Large intestine (tissue), 12 donors: Measurements from ENCODE around the gene SCAPER. TPM values are rescaled to one million over a fixed set of nuclear protein-coding genes. Genes with fewer than 3 reads are reported as not detected.

Experiments used
- DNase-seq, 2 donors: peaks; one replicate each; pipeline versions ENCODE4 v3.0.0 to v3.0.0-alpha.2; 2013
- H3K27ac ChIP-seq: one replicate; pipeline ENCODE4 v1.5.1; 2013; ENCODE audit warnings: low read length
- H3K27me3 ChIP-seq: 2 replicates; pipeline ENCODE4 v1.6.1; 2013; ENCODE audit warnings: low read length; ENCODE audit not compliant: control insufficient read depth, insufficient read depth
- H3K36me3 ChIP-seq: 2 replicates; pipeline ENCODE4 v1.6.1; 2013; ENCODE audit warnings: low read length; ENCODE audit not compliant: control insufficient read depth, insufficient read depth
- H3K4me1 ChIP-seq: one replicate; pipeline ENCODE4 v1.6.1; 2013; ENCODE audit warnings: low read length; ENCODE audit not compliant: control insufficient read depth, insufficient read depth
- H3K4me3 ChIP-seq: one replicate; pipeline ENCODE4 v1.5.1; 2013; ENCODE audit warnings: low read length
- H3K9me3 ChIP-seq: one replicate; pipeline ENCODE4 v1.6.1; 2013; ENCODE audit warnings: mild to moderate bottlenecking, low read depth, low read length, moderate library complexity; ENCODE audit not compliant: control insufficient read depth
- WGBS: methylation state at CpG from one replicate; pipeline ENCODE4 v1.1.5; 2013; ENCODE audit warnings: low lambda C conversion rate; ENCODE audit not compliant: insufficient coverage; 5-methylcytosine and 5-hydroxymethylcytosine counted together
- long read RNA-seq, 11 donors: transcript quantifications; one replicate each; lab custom pipeline, GENCODE V29; 2026
- polyA plus RNA-seq: library from polyadenylated mRNA; unstranded; fragments of 120-200 nt; gene quantifications from one replicate; pipeline ENCODE4 v1.2.1, GENCODE V29; 2013

Gene SCAPER
- polyA plus RNA-seq = 28.0 TPM
- long read RNA-seq, donor 1 = 0 reads
- long read RNA-seq, donor 2 = 0 reads
- long read RNA-seq, donor 3 = 0 reads
- long read RNA-seq, donor 4 = 0 reads
- long read RNA-seq, donor 5 = 0 reads
- long read RNA-seq, donor 6 = 0 reads
- long read RNA-seq, donor 7, partial matches to known transcripts = 121 of 184 reads
- long read RNA-seq, donor 7, other reads (novel, unspliced or antisense) = 63 of 184 reads
- long read RNA-seq, donor 8 = 0 reads
- long read RNA-seq, donor 9 = 0 reads
- long read RNA-seq, donor 10, full-length matches to known transcripts = 1 of 12 reads
- long read RNA-seq, donor 10, partial matches to known transcripts = 11 of 12 reads
- long read RNA-seq, donor 10, other reads (novel, unspliced or antisense) = 0 of 12 reads
- long read RNA-seq, donor 11 = 0 reads

DNA sequence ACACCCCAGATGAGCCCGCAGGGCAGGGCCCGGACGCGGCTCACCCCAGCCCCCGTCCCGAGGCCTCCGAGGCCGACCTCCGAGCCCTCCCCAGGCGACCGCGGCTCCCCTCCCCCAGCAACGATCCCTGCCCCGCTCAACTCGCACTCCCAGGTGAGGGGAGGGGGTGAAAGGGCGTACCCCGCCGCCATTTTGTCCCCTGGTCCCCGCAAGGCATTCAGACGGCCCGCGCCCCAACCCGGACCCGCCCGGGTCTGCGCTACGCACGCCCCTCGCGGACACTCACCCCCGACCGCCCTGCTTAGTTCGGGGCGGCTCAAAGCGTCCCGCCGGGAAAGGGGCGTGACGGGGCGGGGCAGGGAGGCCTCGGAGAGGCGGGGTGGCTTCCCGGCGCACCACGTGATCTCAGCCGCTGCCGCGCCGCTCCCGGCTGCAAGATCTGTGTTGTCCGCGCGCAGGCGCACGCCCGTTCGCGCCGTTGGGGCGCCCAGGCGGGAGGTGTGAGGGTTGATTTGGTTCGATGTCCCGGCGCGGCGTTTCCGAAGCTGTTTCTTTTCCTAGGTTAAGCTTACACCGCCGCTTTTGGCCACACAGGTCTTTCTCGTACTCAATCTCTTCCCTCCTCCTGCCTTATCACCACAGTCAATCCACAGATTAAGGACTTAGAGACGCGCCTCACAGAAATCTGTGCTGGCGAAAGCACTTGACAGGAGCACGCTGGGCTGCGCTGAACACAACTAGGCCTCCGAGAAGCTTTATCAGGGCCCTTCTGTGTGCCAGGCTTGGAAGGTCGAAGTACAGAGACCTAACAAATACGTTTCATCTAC, at the start of gene SCAPER:
TSS of gene SCAPER (minus strand) at position 328 of the 827 bp plus-strand sequence. CDS start 21,523 bp downstream, outside the sequence.
- H3K4me1 ChIP-seq = peaks cover 17% of the 10 kb centered on the region
- no peaks in the 10 kb centered on the region for H3K9me3 ChIP-seq
- peak; percentile 94 to 97 for DNase-seq
- H3K36me3 ChIP-seq = no peaks in the 10 kb centered on the region
- WGBS = no CpG with 5 or more reads among the region's 78 CpGs
- peak within 1 kb of the TSS; percentile 98 for H3K27ac ChIP-seq
- H3K4me3 ChIP-seq = peak within 1 kb of the TSS; percentile 91
- no peaks in the 10 kb centered on the region for H3K27me3 ChIP-seq

DNA sequence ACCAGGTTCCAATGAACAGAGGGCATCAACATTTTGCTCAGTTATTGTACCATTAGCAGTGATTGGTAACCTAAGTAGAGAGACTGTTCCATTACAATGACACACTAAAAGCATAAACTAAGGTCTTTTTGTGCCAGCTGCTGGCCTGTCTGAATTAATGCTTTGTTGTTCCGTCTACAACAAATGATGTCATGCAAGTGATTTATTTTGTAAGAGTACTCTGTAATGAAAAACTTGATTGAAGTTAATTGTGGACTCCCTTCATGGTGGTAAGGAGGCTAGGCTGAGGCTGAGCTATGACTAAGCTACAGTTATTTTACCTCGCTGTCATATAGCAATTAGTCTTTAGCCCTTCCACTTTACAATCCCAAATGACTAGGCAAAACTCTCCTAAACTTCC, 49.6 kb upstream of the SCAPER start:
- no peak overlapping the region for H3K27ac ChIP-seq
- no peaks in the 10 kb centered on the region for H3K4me1 ChIP-seq
- no CpG with 5 or more reads among the region's 2 CpGs for WGBS
- no peak for DNase-seq
- H3K27me3 ChIP-seq = no peaks in the 10 kb centered on the region
- no peaks in the 10 kb centered on the region for H3K9me3 ChIP-seq
- peaks cover 8% of the 10 kb centered on the region for H3K36me3 ChIP-seq
- H3K4me3 ChIP-seq = no peak overlapping the region

GRCh38 chr15:76953913-76954312, 48.8 kb upstream of the SCAPER start:
- 33% methylated on average over 1 of the region's 3 CpGs for WGBS
- Histone ChIP-seq H3K27ac (no peak overlapping the region), H3K27me3 (no peaks in the 10 kb centered on the region), H3K36me3 (peaks cover 10% of the 10 kb centered on the region), H3K4me1 (no peaks in the 10 kb centered on the region), H3K9me3 (no peaks in the 10 kb centered on the region), H3K4me3 (no peak overlapping the region)
- DNase-seq = no peak

DNA sequence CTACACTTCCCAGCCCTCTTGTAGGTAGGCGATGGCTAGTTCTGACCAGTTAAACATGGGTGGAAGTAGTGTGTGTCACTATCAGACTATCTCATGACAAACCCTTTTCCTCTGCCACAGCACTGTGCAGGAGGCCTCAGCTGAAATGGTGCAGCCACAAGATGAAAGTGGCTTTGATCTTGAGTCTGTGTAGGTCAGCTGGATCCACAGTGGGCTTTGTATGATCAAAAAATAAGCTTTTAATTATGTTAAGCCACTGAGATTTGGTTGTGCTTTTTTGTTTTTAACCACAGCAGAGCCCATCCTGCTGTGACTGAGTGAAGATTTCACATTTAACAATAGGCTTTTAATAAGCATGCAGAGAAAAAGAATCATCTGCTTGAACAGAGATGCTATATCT, 46.1 kb upstream of the SCAPER start:
- Histone ChIP-seq H3K4me3 (no peak overlapping the region), H3K27me3 (no peaks in the 10 kb centered on the region), H3K4me1 (no peaks in the 10 kb centered on the region), H3K36me3 (peaks cover 16% of the 10 kb centered on the region), H3K27ac (no peak overlapping the region), H3K9me3 (no peaks in the 10 kb centered on the region)
- WGBS = no CpG with 5 or more reads among the region's 1 CpG
- no peak for DNase-seq

GRCh38 chr15:76947454-76947853, 42.3 kb upstream of the SCAPER start:
- no peaks in the 10 kb centered on the region for H3K4me1 ChIP-seq
- 75% methylated on average over 3 of the region's 3 CpGs for WGBS
- peaks cover 22% of the 10 kb centered on the region for H3K36me3 ChIP-seq

GRCh38 chr15:76945494-76946093, 40.5 kb upstream of the SCAPER start:
- no peak overlapping the region for H3K4me3 ChIP-seq
- WGBS = 88% methylated on average over 1 of the region's 2 CpGs
- no peaks in the 10 kb centered on the region for H3K4me1 ChIP-seq
- H3K27me3 ChIP-seq = no peaks in the 10 kb centered on the region
- peak in 1 of 2 donors; percentile 34 for DNase-seq
- H3K36me3 ChIP-seq = peaks cover 16% of the 10 kb centered on the region
- no peak overlapping the region for H3K27ac ChIP-seq
- no peaks in the 10 kb centered on the region for H3K9me3 ChIP-seq

More at GRCh38 chr15:76947454-76947853, 42.3 kb upstream of the SCAPER start:
- Histone ChIP-seq H3K4me3 (no peak overlapping the region), H3K27ac (no peak overlapping the region), H3K27me3 (no peaks in the 10 kb centered on the region), H3K9me3 (no peaks in the 10 kb centered on the region)
- no peak for DNase-seq

DNA sequence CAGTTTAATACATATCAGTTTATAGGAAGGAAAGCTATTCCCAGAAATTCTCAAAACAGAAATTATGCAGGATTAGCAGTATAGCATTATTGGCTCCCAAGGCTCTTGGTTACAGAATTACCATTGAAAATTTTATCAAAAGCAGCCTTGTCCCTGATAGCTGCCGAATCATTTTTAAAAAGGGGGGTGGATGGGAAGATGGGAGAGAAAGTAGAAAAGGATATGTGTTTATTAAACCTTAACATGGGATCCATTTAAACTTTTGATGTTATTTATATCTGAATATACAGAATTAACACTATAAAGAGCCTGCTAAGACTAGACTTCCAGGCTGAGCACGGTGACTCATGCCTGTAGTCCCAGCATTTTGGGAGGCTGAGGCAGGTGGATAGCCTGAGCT, 37.2 kb upstream of the SCAPER start:
- H3K4me1 ChIP-seq = no peaks in the 10 kb centered on the region
- 100% methylated on average over 1 of the region's 2 CpGs for WGBS
- H3K27ac ChIP-seq = no peak overlapping the region
- no peaks in the 10 kb centered on the region for H3K9me3 ChIP-seq
- peaks cover 17% of the 10 kb centered on the region for H3K36me3 ChIP-seq
- no peak overlapping the region for H3K4me3 ChIP-seq
- DNase-seq = no peak
- H3K27me3 ChIP-seq = no peaks in the 10 kb centered on the region

DNA sequence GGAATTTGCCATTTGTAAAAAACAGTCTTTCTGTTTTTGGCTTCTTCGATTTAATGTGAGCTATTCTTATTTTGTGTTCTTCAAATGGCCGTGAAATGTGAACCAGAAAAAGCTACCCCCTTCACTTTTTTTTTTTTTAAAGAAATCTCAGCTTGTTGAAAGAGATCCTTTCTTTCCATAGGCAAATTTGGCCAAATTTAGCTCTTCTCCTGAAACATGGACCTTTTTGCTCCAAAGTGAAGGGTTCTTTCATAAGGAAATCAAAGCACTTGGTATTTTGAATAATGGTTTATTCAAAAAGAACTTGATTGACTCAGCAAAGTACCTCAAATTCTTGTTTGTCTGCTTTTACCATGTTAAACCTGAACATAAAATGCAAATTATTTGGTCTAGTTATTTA, 36.5 kb upstream of the SCAPER start:
- Histone ChIP-seq H3K9me3 (no peaks in the 10 kb centered on the region), H3K4me3 (no peak overlapping the region), H3K27ac (no peak overlapping the region), H3K4me1 (no peaks in the 10 kb centered on the region), H3K36me3 (peaks cover 21% of the 10 kb centered on the region), H3K27me3 (no peaks in the 10 kb centered on the region)
- WGBS = 78% methylated on average over 2 of the region's 2 CpGs
- no peak for DNase-seq

- H3K9me3 ChIP-seq = no peaks in the 10 kb centered on the region
Measured at GRCh38 chr15:76939715-76940114, 34.6 kb upstream of the SCAPER start.

DNA sequence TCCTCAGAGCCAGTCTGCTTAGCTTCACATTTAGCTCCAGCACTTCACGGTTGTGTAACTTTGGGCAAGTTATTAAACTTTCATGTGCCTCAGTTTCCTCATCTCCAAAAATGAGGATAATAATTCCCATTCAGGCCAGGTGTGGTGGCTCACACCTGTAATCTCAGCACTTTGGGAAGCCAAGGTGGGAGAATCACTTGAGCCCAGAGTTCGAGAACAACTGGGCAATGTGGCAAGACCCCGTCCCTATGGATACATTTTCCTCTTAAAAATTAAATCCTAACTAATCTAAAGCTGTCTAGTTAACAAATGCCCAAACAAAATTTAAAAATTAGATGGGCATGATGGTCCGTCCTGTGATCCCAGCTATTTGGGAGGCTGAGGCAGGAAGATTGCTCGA, 33.6 kb upstream of the SCAPER start:
- no peak for DNase-seq
- no peaks in the 10 kb centered on the region for H3K9me3 ChIP-seq
- no peaks in the 10 kb centered on the region for H3K4me1 ChIP-seq
- no peak overlapping the region for H3K4me3 ChIP-seq
- no peaks in the 10 kb centered on the region for H3K27me3 ChIP-seq
- H3K27ac ChIP-seq = no peak overlapping the region
- WGBS = no CpG with 5 or more reads among the region's 5 CpGs
- H3K36me3 ChIP-seq = peaks cover 27% of the 10 kb centered on the region

More at GRCh38 chr15:76939715-76940114, 34.6 kb upstream of the SCAPER start:
- Histone ChIP-seq H3K27me3 (no peaks in the 10 kb centered on the region), H3K27ac (no peak overlapping the region), H3K4me1 (no peaks in the 10 kb centered on the region), H3K4me3 (no peak overlapping the region), H3K36me3 (peaks cover 32% of the 10 kb centered on the region)
- no peak for DNase-seq
- WGBS = no CpG with 5 or more reads among the region's 1 CpG
